ENCODE data around the gene EIF2S1.

GRCh38 chr14:67352055-67352454 lies 8.1 kb upstream of the EIF2S1 start:
- TF ChIP-seq POLR2A (IDR thresholded peaks at IDR 0.05; ENCODE audit: low read length) (no peak), GATA1 (IDR thresholded peaks at IDR 0.05; ENCODE audit: low read depth, low read length) (no peak)
